Psoas muscle (tissue), 8 donors: ENCODE data around the gene UBE3D. TPM values are rescaled to one million over a fixed set of nuclear protein-coding genes. Genes with fewer than 3 reads are reported as not detected.

ENCODE experiments used
- ATAC-seq, 4 donors: fragments of 200-7000 bp; cut with Tn5 transposase; one replicate each; pipeline ENCODE4 v1.9.1; 2020; ENCODE audit warnings: moderate library complexity in 3 of 4, mild to moderate bottlenecking in 2 of 4
- DNase-seq, 2 donors: peaks; one replicate each; pipeline ENCODE4 v3.0.0-alpha.2; 2020
- H3K27ac ChIP-seq: fragments of 200-600 bp; one replicate; pipeline ENCODE4 v1.8.0; 2022
- H3K27me3 ChIP-seq, 3 donors: fragments of 200-600 bp in 1 of 3; one replicate each; pipeline versions ENCODE4 v1.6.1 to v1.8.0; 2013 to 2022; ENCODE audit warnings: low read length in 2 of 3, mild to moderate bottlenecking in 2 of 3, moderate library complexity in 1 of 3; ENCODE audit not compliant: insufficient read depth in 3 of 3
- H3K36me3 ChIP-seq, 2 donors: fragments of 200-600 bp in 1 of 2; one replicate each; pipeline versions ENCODE4 v1.6.1 to v1.8.0; 2013 to 2022; ENCODE audit warnings: low read depth in 1 of 2, mild to moderate bottlenecking in 1 of 2, moderate library complexity in 1 of 2; ENCODE audit not compliant: insufficient read depth in 1 of 2
- H3K4me1 ChIP-seq: fragments of 200-600 bp; one replicate; pipeline ENCODE4 v1.8.0; 2022
- H3K4me3 ChIP-seq: fragments of 200-600 bp; one replicate; pipeline ENCODE4 v1.8.0; 2022; ENCODE audit warnings: mild to moderate bottlenecking
- H3K9me3 ChIP-seq: fragments of 200-600 bp; one replicate; pipeline ENCODE4 v1.8.0; 2022
- CTCF ChIP-seq: fragments of 200-600 bp; IDR thresholded peaks from one replicate; pipeline ENCODE4 v1.8.0; 2022; ENCODE audit warnings: antibody characterized with exemption
- WGBS, 3 donors: extraction: QIAGEN DNeasy Blood & Tissue Kit; methylation state at CpG; one replicate each; pipeline versions ENCODE4 v1.1.6 to v1.1.7; 2013; 5-methylcytosine and 5-hydroxymethylcytosine counted together
- intact Hi-C, 2 donors: fragments of 100-400 bp; cut with DNase I; formaldehyde crosslinking; loops; one replicate each; pipeline versions ENCODE4 v1.11.0 to v1.14.2; 2022
- long read RNA-seq, 2 donors: library from polyadenylated mRNA; unstranded; transcript quantifications; one replicate each; pipeline ENCODE4 v2.0.0, GENCODE V29; 2021
- polyA plus RNA-seq, 3 donors: library from polyadenylated mRNA; stranded (reverse); fragments of 200-250 nt; gene quantifications; one replicate each; pipeline ENCODE4 v1.2.3, GENCODE V29; 2013
- total RNA-seq, 4 donors: library from RNA; stranded (reverse); fragmentation: NEBNext Ultra II Directional in 2 of 4; extraction: Animal tissue kit (Norgen Biotek cat#: 25700) in 2 of 4; gene quantifications; one replicate each; pipeline versions ENCODE4 v1.2.1 to v1.2.4, GENCODE V29; 2021 to 2023
- donor health status: healthy with polysubstance abuse.
- donor health status: DM: no; HTN: no; CAD: no; lungs with moderate emphysema.
- donor health status: Bipolar disorder and iron deficiency.
- donor health status: healthy.
- donor health status: DM: yes; HTN: yes; CAD: no.
- donor health status: DM: no; HTN: no; CAD: no.
- donor health status: DM: no; HTN: no; CAD: no.
- donor health status: DM: yes; HTN: yes; CAD: no.

Gene UBE3D
- total RNA-seq (1 to 10 TPM; 2.0 to 3.0 (median 2.1) TPM), polyA plus RNA-seq (1 to 10 TPM; 1.9 to 3.8 (median 3.1) TPM)
- long read RNA-seq, donor 1, partial matches to known transcripts, result 0 of 5 reads
- long read RNA-seq, donor 1, other reads (novel, unspliced or antisense), result 1 of 5 reads
- long read RNA-seq, donor 2, transcript UBE3D-203 (10 exons, 1,917 nt), result major isoform, 5 of 7 reads
- long read RNA-seq, donor 2, partial matches to known transcripts, result 1 of 7 reads
- long read RNA-seq, donor 2, other reads (novel, unspliced or antisense), result 1 of 7 reads

DNA sequence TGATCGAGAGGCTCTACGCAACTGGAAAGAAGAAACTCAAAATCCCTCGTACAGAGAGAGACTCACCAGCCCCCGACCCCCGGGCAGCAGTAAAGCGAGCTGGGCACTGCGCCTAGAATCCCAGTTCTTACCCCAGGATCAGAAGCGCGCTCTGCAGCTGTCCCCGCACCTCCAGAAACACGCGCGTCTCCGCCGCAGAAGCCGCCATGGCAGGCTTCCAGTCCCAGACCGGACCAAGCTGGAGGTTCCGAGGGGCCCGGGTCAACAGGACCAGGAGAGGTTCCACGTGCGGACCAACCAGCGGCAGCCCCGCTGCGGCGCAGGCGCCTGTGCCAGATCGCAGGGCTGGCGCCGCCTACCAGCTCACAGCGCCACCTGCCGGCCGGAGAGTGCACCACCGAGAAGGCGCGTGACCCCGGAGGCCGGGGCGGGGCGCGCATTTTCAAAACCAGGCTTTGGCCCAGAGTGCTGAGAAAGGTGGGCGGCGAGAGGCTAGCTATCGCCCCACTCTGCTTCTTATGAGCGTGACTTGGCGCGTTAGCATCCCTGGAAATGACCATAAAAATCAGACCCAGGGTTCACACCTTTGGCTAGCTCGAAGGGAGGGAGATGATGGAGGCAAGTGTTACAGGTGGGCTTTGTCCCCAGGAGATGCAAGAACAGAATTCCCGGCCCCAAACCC, at the start of gene UBE3D:
UBE3D (minus strand) TSS at position 331 of the 682 bp plus-strand sequence; CDS start at position 208, 123 bp downstream.
- H3K36me3 ChIP-seq, result peaks cover 0 to under 1% of the 10 kb centered on the region in 2 donors
- H3K9me3 ChIP-seq, result no peaks in the 10 kb centered on the region
- peak; percentile 83 to 91 (median 88) for ATAC-seq
- intact Hi-C loops, result loop anchor here in 1 of 2 donors (2.0 to 10.0 kb wide), 5 partner anchors 47 to 799 kb away; partner anchors contain the start of genes PGM3 and RWDD2A
- peak; percentile 91 to 95 for DNase-seq
- peaks cover 22% of the 10 kb centered on the region for H3K4me1 ChIP-seq
- H3K27me3 ChIP-seq, result no peaks in the 10 kb centered on the region
- WGBS, 3 donors, result 2 to 3% (median 2%) methylated on average over 45 to 48 of the region's 48 CpGs
- TF ChIP-seq CTCF, result peak; percentile 99
- peak within 1 kb of the TSS; percentile 70 for H3K27ac ChIP-seq
- peak within 1 kb of the TSS; percentile 92 for H3K4me3 ChIP-seq

DNA sequence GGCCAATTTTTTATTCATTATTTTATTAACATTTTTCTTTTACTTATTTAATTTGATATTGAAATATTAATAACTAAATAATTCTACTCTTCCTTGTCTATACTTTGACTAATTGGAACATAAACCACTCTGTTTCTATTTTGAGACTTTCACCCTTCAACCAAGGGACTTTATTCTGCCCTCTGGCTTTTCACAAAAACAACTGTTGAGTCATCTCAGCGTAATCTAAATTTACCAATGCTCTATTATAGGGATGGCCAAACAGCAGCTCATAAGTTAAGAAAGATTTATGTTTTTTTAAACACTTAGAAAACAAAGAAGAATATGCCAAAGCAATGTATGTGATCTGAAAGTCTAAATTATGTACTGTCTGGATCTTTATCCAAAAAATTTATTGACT, 48.5 kb upstream of the UBE3D start:
- peaks cover 0 to 58% of the 10 kb centered on the region in 2 donors for H3K36me3 ChIP-seq
- TF ChIP-seq CTCF, result no peak
- H3K27ac ChIP-seq, result peak overlapping the region; percentile 50
- 41 to 57% (median 43%) methylated on average over 1 of the region's 1 CpG for WGBS, 3 donors
- intact Hi-C loops, result loop anchor here (5.0 kb wide), 2 partner anchors 37 to 47 kb away; partner anchors contain the start of genes DOP1A (in 1 of the 2) and UBE3D (in 1 of the 2)
- no peak for DNase-seq
- peak; percentile 70 to 93 (median 77) for ATAC-seq
- H3K9me3 ChIP-seq, result no peaks in the 10 kb centered on the region
- no peaks in the 10 kb centered on the region for H3K27me3 ChIP-seq
- H3K4me1 ChIP-seq, result peaks cover 10% of the 10 kb centered on the region
- no peak overlapping the region for H3K4me3 ChIP-seq

GRCh38 chr6:83113258-83113657, 47.6 kb upstream of the UBE3D start:
- H3K36me3 ChIP-seq, result peaks cover 0 to 54% of the 10 kb centered on the region in 2 donors
- no peaks in the 10 kb centered on the region for H3K9me3 ChIP-seq
- 84 to 86% (median 86%) methylated on average over 4 of the region's 4 CpGs for WGBS, 3 donors
- intact Hi-C loops, result loop anchor here (5.0 kb wide), 2 partner anchors 36 to 46 kb away; partner anchors contain the start of genes DOP1A (in 1 of the 2) and UBE3D (in 1 of the 2)
- H3K4me1 ChIP-seq, result peaks cover 10% of the 10 kb centered on the region
- no peak overlapping the region for H3K4me3 ChIP-seq
- H3K27me3 ChIP-seq, result no peaks in the 10 kb centered on the region
- DNase-seq (no peak), ATAC-seq (no peak)
- no peak overlapping the region for H3K27ac ChIP-seq
- TF ChIP-seq CTCF, result no peak

DNA sequence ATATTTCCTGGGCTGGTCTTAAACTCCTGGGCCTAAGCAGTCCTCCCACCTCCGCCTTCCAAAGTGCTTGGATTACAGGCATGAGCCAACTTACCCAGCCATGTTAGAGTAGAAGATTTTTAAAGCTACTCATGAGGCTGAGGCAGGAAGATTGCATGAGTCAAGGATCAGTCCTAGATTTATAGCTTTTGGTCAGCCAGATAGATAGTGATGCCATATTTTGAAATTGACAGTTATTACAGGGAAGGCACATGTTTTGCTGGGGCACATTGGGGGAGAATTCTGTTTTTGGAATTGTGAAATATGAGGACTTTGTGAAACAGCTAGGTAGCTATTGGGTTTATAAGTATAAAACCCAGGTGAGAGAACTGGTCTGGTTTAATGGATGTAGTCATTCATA, 42.7 kb upstream of the UBE3D start:
- DNase-seq (no peak), ATAC-seq (peak in 1 of 4 donors; percentile 61)
- H3K27ac ChIP-seq, result no peak overlapping the region
- 93 to 100% (median 97%) methylated on average over 1 of the region's 1 CpG for WGBS, 3 donors
- H3K4me1 ChIP-seq, result no peaks in the 10 kb centered on the region
- H3K9me3 ChIP-seq, result no peaks in the 10 kb centered on the region
- intact Hi-C loops, result no loop called here
- TF ChIP-seq CTCF, result no peak
- H3K27me3 ChIP-seq, result no peaks in the 10 kb centered on the region
- H3K4me3 ChIP-seq, result no peak overlapping the region
- peaks cover 0 to 57% of the 10 kb centered on the region in 2 donors for H3K36me3 ChIP-seq
